PFSK-1 (cell line): Measurements from ENCODE around the gene SSNA1.

Experiments used
- FOXP2 ChIP-seq: optimal IDR thresholded peaks from 2 replicates; pipeline ENCODE3; 2011; ENCODE audit warnings: borderline replicate concordance, control low read depth, inconsistent platforms; ENCODE audit not compliant: insufficient read depth; ENCODE audit errors: extremely low read length, extremely low read depth
- POLR2AphosphoS5 ChIP-seq: IDR thresholded peaks from 2 replicates; pipeline ENCODE4 v1.6.1; 2012; ENCODE audit warnings: low read depth, mild to moderate bottlenecking, control low read depth, low read length, moderate library complexity
- REST ChIP-seq, 2 experiments: IDR thresholded peaks; 2 replicates each; pipeline versions ENCODE4 v1.6.1 to v1.8.0; 2011 to 2012; ENCODE audit warnings: low read depth in 2 of 2, low read length in 2 of 2, control low read depth in 1 of 2, inconsistent platforms in 1 of 2, mild to moderate bottlenecking in 1 of 2, moderate library complexity in 1 of 2; ENCODE audit not compliant: insufficient read depth in 1 of 2
- SIN3A ChIP-seq: IDR thresholded peaks from 2 replicates; pipeline ENCODE4 v1.6.1; 2012; ENCODE audit warnings: mild to moderate bottlenecking, low read length, moderate library complexity, borderline replicate concordance; ENCODE audit not compliant: insufficient read depth
- TAF1 ChIP-seq: IDR thresholded peaks from 2 replicates; pipeline ENCODE4 v1.6.1; 2012; ENCODE audit warnings: low read length, control low read depth, borderline replicate concordance; ENCODE audit not compliant: insufficient read depth

SSNA1 gene

GRCh38 chr9:137204731-137205125 lies 16.3 kb downstream of the SSNA1 start:
- TF ChIP-seq FOXP2 = no peak
- no peak for TF ChIP-seq TAF1
- TF ChIP-seq REST (IDR thresholded peaks at IDR 0.05; ENCODE audit: insufficient read depth in 1 of 2, low read depth in 2 of 2, low read length in 2 of 2) = no peak
- TF ChIP-seq POLR2AphosphoS5 = no peak
- TF ChIP-seq SIN3A = no peak

GRCh38 chr9:137205126-137206069 lies 16.9 kb downstream of the SSNA1 start, which contains the start of the genes NDOR1 and TMEM203:
NDOR1 (plus strand) TSS chr9:137205700; CDS start chr9:137205778, 78 bp downstream.
TMEM203 (minus strand) TSS chr9:137205648; CDS start chr9:137205414, 234 bp downstream.
- peak; percentile 74; the same call in 1 of the 2 replicates for TF ChIP-seq SIN3A
- TF ChIP-seq TAF1 = peak; percentile 82; the same call in 1 of the 2 replicates
- peak; percentile 76; the same call in 1 of the 2 replicates for TF ChIP-seq POLR2AphosphoS5
- TF ChIP-seq REST (IDR thresholded peaks at IDR 0.05; ENCODE audit: insufficient read depth in 1 of 2, low read depth in 2 of 2, low read length in 2 of 2) = peak in 1 of 2 experiments; percentile 46; a peak in 1 of 4 replicates
- TF ChIP-seq FOXP2 = no peak

- TF ChIP-seq REST (IDR thresholded peaks at IDR 0.05; ENCODE audit: insufficient read depth in 1 of 2, low read depth in 2 of 2, low read length in 2 of 2) (no peak), TAF1 (no peak), POLR2AphosphoS5 (no peak), SIN3A (no peak), FOXP2 (no peak)
Measured at GRCh38 chr9:137206602-137207001, 18.1 kb downstream of the SSNA1 start.

GRCh38 chr9:137211532-137211931 lies 23.1 kb downstream of the SSNA1 start:
- TF ChIP-seq REST (IDR thresholded peaks at IDR 0.05; ENCODE audit: insufficient read depth in 1 of 2, low read depth in 2 of 2, low read length in 2 of 2) (no peak), SIN3A (no peak), TAF1 (no peak), FOXP2 (no peak), POLR2AphosphoS5 (no peak)
